Body of pancreas (tissue), 4 donors: ENCODE measurements around the gene YKT6.

Source experiments
- POLR2A ChIP-seq, 3 donors: fragments of 450-650 bp; IDR thresholded peaks; one replicate each; pipeline ENCODE4 v1.6.1; 2016; ENCODE audit warnings: antibody characterized with exemption in 3 of 3, mild to moderate bottlenecking in 2 of 3
- TF ChIP-seq, protein P1 (sequence below), 7 experiments: fragments of 450-650 bp in 4 of 7; fragments of 200-600 bp in 3 of 7; sonication (generic) in 3 of 7; IDR thresholded peaks; one replicate each; pipeline ENCODE4 v1.5.1; 2016 to 2019; ENCODE audit warnings: antibody characterized with exemption in 7 of 7

DNA sequence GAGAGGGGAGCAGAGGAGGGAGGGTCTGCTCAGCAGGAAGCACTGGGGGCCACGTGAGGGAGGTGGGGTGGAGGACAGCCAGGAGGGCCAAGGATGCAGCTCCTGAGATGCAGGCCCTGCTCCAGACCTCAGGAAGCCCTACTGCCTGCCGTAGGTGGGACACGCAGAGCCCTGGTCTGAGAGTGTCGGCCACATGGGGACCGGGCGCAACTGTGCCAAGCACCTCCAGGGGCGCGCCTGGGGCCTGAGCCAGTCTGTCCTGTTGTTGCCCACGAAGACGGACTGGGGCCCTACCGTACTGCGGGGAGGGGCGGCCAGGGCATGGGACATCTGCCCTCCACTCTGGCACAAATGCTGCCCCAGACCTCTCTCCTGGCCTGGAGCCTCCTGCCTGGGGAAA lies 31.6 kb downstream of the YKT6 start:
- TF ChIP-seq, protein P1, sequence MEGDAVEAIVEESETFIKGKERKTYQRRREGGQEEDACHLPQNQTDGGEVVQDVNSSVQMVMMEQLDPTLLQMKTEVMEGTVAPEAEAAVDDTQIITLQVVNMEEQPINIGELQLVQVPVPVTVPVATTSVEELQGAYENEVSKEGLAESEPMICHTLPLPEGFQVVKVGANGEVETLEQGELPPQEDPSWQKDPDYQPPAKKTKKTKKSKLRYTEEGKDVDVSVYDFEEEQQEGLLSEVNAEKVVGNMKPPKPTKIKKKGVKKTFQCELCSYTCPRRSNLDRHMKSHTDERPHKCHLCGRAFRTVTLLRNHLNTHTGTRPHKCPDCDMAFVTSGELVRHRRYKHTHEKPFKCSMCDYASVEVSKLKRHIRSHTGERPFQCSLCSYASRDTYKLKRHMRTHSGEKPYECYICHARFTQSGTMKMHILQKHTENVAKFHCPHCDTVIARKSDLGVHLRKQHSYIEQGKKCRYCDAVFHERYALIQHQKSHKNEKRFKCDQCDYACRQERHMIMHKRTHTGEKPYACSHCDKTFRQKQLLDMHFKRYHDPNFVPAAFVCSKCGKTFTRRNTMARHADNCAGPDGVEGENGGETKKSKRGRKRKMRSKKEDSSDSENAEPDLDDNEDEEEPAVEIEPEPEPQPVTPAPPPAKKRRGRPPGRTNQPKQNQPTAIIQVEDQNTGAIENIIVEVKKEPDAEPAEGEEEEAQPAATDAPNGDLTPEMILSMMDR (IDR thresholded peaks at IDR 0.05): no peak
- no peak for TF ChIP-seq POLR2A (IDR thresholded peaks at IDR 0.05)
